ENCODE results near the gene TCFL5. TPM values are rescaled to one million over a fixed set of nuclear protein-coding genes. Genes with fewer than 3 reads are reported as not detected.

Gene TCFL5
- total RNA-seq, 1 experiment from 2014 or later: 25.7 TPM

GRCh38 chr20:62807444-62808210 is 54.0 kb downstream of the TCFL5 start:
- no peak for DNase-seq
- H3K36me3 ChIP-seq (replicated peaks; ENCODE audit: control insufficient read depth, insufficient read depth, low read length): peaks cover 10% of the 10 kb centered on the region
- H3K27me3 ChIP-seq (ENCODE audit: control insufficient read depth, insufficient read depth, low read length): peaks cover 3% of the 10 kb centered on the region
- no peak overlapping the region for H3K4me3 ChIP-seq (ENCODE audit: insufficient read depth, low read depth, low read length)

GRCh38 chr20:62806383-62807050 is 55.1 kb downstream of the TCFL5 start:
- no peak for DNase-seq
- Histone ChIP-seq H3K27me3 (ENCODE audit: control insufficient read depth, insufficient read depth, low read length) (peaks cover 3% of the 10 kb centered on the region), H3K4me3 (ENCODE audit: insufficient read depth, low read depth, low read length) (no peak overlapping the region), H3K36me3 (replicated peaks; ENCODE audit: control insufficient read depth, insufficient read depth, low read length) (peaks cover 8% of the 10 kb centered on the region)

- peaks cover 8% of the 10 kb centered on the region for H3K36me3 ChIP-seq (replicated peaks; ENCODE audit: control insufficient read depth, insufficient read depth, low read length)
- peak; percentile 84 for DNase-seq
- peaks cover 3% of the 10 kb centered on the region for H3K27me3 ChIP-seq (ENCODE audit: control insufficient read depth, insufficient read depth, low read length)
- H3K4me3 ChIP-seq (ENCODE audit: insufficient read depth, low read depth, low read length): peak overlapping the region; percentile 90
Measured at GRCh38 chr20:62805711-62806382, 55.8 kb downstream of the TCFL5 start.

- peak; percentile 90 for DNase-seq
- Histone ChIP-seq H3K36me3 (replicated peaks; ENCODE audit: control insufficient read depth, insufficient read depth, low read length) (peaks cover 5% of the 10 kb centered on the region), H3K4me3 (ENCODE audit: insufficient read depth, low read depth, low read length) (peak overlapping the region; percentile 90), H3K27me3 (ENCODE audit: control insufficient read depth, insufficient read depth, low read length) (peaks cover 3% of the 10 kb centered on the region)
Measured at GRCh38 chr20:62805155-62805710, 56.4 kb downstream of the TCFL5 start.

- peak within 1 kb of the TSS; percentile 90 for H3K4me3 ChIP-seq (ENCODE audit: insufficient read depth, low read depth, low read length)
- peak; percentile 97 for DNase-seq
Measured at GRCh38 chr20:62804627-62805154, 56.9 kb downstream of the TCFL5 start, which contains the start of gene OGFR. Gene OGFR, plus strand, starts transcription at chr20:62804835. Its CDS starts 25 bp downstream, at chr20:62804860.

GRCh38 chr20:62804021-62804626 is 57.5 kb downstream of the TCFL5 start:
- no peak for DNase-seq
- Histone ChIP-seq H3K36me3 (replicated peaks; ENCODE audit: control insufficient read depth, insufficient read depth, low read length) (peaks cover under 1% of the 10 kb centered on the region), H3K27me3 (ENCODE audit: control insufficient read depth, insufficient read depth, low read length) (peaks cover 3% of the 10 kb centered on the region), H3K4me3 (ENCODE audit: insufficient read depth, low read depth, low read length) (peak overlapping the region; percentile 90)

More at GRCh38 chr20:62804627-62805154, 56.9 kb downstream of the TCFL5 start, which contains the start of gene OGFR:
- H3K27me3 ChIP-seq (ENCODE audit: control insufficient read depth, insufficient read depth, low read length): peaks cover 3% of the 10 kb centered on the region
- H3K36me3 ChIP-seq (replicated peaks; ENCODE audit: control insufficient read depth, insufficient read depth, low read length): peaks cover 2% of the 10 kb centered on the region

- Histone ChIP-seq H3K27me3 (ENCODE audit: control insufficient read depth, insufficient read depth, low read length) (peaks cover 3% of the 10 kb centered on the region), H3K36me3 (replicated peaks; ENCODE audit: control insufficient read depth, insufficient read depth, low read length) (peaks cover 3% of the 10 kb centered on the region), H3K4me3 (ENCODE audit: insufficient read depth, low read depth, low read length) (no peak overlapping the region)
- DNase-seq: no peak
Measured at GRCh38 chr20:62802026-62802712, 59.5 kb downstream of the TCFL5 start.

GRCh38 chr20:62801284-62802010 is 60.2 kb downstream of the TCFL5 start:
- peaks cover 3% of the 10 kb centered on the region for H3K36me3 ChIP-seq (replicated peaks; ENCODE audit: control insufficient read depth, insufficient read depth, low read length)
- no peak for DNase-seq
- no peak overlapping the region for H3K4me3 ChIP-seq (ENCODE audit: insufficient read depth, low read depth, low read length)
- H3K27me3 ChIP-seq (ENCODE audit: control insufficient read depth, insufficient read depth, low read length): peaks cover 3% of the 10 kb centered on the region

GRCh38 chr20:62800314-62801259 is 61.0 kb downstream of the TCFL5 start:
- Histone ChIP-seq H3K4me3 (ENCODE audit: insufficient read depth, low read depth, low read length) (no peak overlapping the region), H3K36me3 (replicated peaks; ENCODE audit: control insufficient read depth, insufficient read depth, low read length) (peaks cover 3% of the 10 kb centered on the region), H3K27me3 (ENCODE audit: control insufficient read depth, insufficient read depth, low read length) (peaks cover 3% of the 10 kb centered on the region)
- DNase-seq: no peak

GRCh38 chr20:62799873-62800272 is 61.7 kb downstream of the TCFL5 start:
- Histone ChIP-seq H3K36me3 (replicated peaks; ENCODE audit: control insufficient read depth, insufficient read depth, low read length) (peaks cover 3% of the 10 kb centered on the region), H3K4me3 (ENCODE audit: insufficient read depth, low read depth, low read length) (no peak overlapping the region)
- DNase-seq: no peak

GRCh38 chr20:62799459-62799858 is 62.2 kb downstream of the TCFL5 start:
- no peak overlapping the region for H3K4me3 ChIP-seq (ENCODE audit: insufficient read depth, low read depth, low read length)
- peaks cover 3% of the 10 kb centered on the region for H3K36me3 ChIP-seq (replicated peaks; ENCODE audit: control insufficient read depth, insufficient read depth, low read length)
- H3K27me3 ChIP-seq (ENCODE audit: control insufficient read depth, insufficient read depth, low read length): peaks cover 7% of the 10 kb centered on the region
- DNase-seq: no peak

More at GRCh38 chr20:62799873-62800272, 61.7 kb downstream of the TCFL5 start:
- peaks cover 6% of the 10 kb centered on the region for H3K27me3 ChIP-seq (ENCODE audit: control insufficient read depth, insufficient read depth, low read length)

- peaks cover 4% of the 10 kb centered on the region; the same call in 1 of the 2 replicates for H3K27me3 ChIP-seq (ENCODE audit: control insufficient read depth, insufficient read depth, low read length)
- H3K4me3 ChIP-seq (ENCODE audit: insufficient read depth, low read depth, low read length): no peak overlapping the region
- peaks cover 3% of the 10 kb centered on the region for H3K36me3 ChIP-seq (replicated peaks; ENCODE audit: control insufficient read depth, insufficient read depth, low read length)
- DNase-seq: no peak
Measured at GRCh38 chr20:62799036-62799435, 62.6 kb downstream of the TCFL5 start.
